ENCODE data around the gene MGST3. TPM values are rescaled to one million over a fixed set of nuclear protein-coding genes. Genes with fewer than 3 reads are reported as not detected.
"Not testable (repeated sequence)": the region's sequence is repeated elsewhere in the genome, so short reads cannot be mapped to it uniquely, and the experiment has no call there.

The MGST3 gene
- total RNA-seq, 1 donor from 2014 or later, result 128 TPM

GRCh38 chr1:165696625-165697100 is 65.6 kb downstream of the MGST3 start:
- no peaks in the 10 kb centered on the region for H3K9me3 Mint-ChIP-seq (ENCODE audit: low read depth)
- peaks cover 6% of the 10 kb centered on the region for H3K27me3 Mint-ChIP-seq
- peak overlapping the region; percentile 96 for H3K4me3 Mint-ChIP-seq (ENCODE audit: low read depth)
- H3K4me1 Mint-ChIP-seq (ENCODE audit: low read depth), result peaks cover 8% of the 10 kb centered on the region
- peaks cover 15% of the 10 kb centered on the region for H3K36me3 Mint-ChIP-seq (ENCODE audit: insufficient read depth)
- no peak overlapping the region for H3K27ac Mint-ChIP-seq
- no peak for TF ChIP-seq CTCF (IDR thresholded peaks at IDR 0.05; ENCODE audit: unreplicated experiment)
- no peak for DNase-seq (ENCODE audit: low spot score, unreplicated experiment)

GRCh38 chr1:165697491-165697880 is 66.5 kb downstream of the MGST3 start:
- peaks cover 6% of the 10 kb centered on the region for H3K27me3 Mint-ChIP-seq
- H3K4me3 Mint-ChIP-seq (ENCODE audit: low read depth), result peak overlapping the region; percentile 96
- no peak for DNase-seq (ENCODE audit: low spot score, unreplicated experiment)
- H3K27ac Mint-ChIP-seq, result peak overlapping the region; percentile 98
- no peak for TF ChIP-seq CTCF (IDR thresholded peaks at IDR 0.05; ENCODE audit: unreplicated experiment)
- H3K36me3 Mint-ChIP-seq (ENCODE audit: insufficient read depth), result peaks cover 7% of the 10 kb centered on the region
- H3K4me1 Mint-ChIP-seq (ENCODE audit: low read depth), result peaks cover 8% of the 10 kb centered on the region
- H3K9me3 Mint-ChIP-seq (ENCODE audit: low read depth), result no peaks in the 10 kb centered on the region

- Mint-ChIP-seq H3K4me1 (ENCODE audit: low read depth) (peaks cover 8% of the 10 kb centered on the region), H3K9me3 (ENCODE audit: low read depth) (no peaks in the 10 kb centered on the region), H3K27ac (peak within 1 kb of the TSS; percentile 98), H3K4me3 (ENCODE audit: low read depth) (peak within 1 kb of the TSS; percentile 96), H3K27me3 (peaks cover 6% of the 10 kb centered on the region), H3K36me3 (ENCODE audit: insufficient read depth) (peaks cover 5% of the 10 kb centered on the region)
- DNase-seq (ENCODE audit: low spot score, unreplicated experiment), result peak; percentile 77
- TF ChIP-seq CTCF (IDR thresholded peaks at IDR 0.05; ENCODE audit: unreplicated experiment), result peak; percentile 58
Observed at GRCh38 chr1:165697881-165698760, 67.1 kb downstream of the MGST3 start, which contains the start of gene ALDH9A1. Gene ALDH9A1 (minus strand): TSS chr1:165698562. CDS start chr1:165698558, 4 bp downstream.

- H3K27ac Mint-ChIP-seq, result peak overlapping the region; percentile 95
Observed at GRCh38 chr1:165698761-165699052, 67.7 kb downstream of the MGST3 start.

GRCh38 chr1:165699577-165699976 is 68.5 kb downstream of the MGST3 start:
- H3K36me3 Mint-ChIP-seq (ENCODE audit: insufficient read depth), result no peaks in the 10 kb centered on the region
- H3K4me1 Mint-ChIP-seq (ENCODE audit: low read depth), result peaks cover 8% of the 10 kb centered on the region
- TF ChIP-seq CTCF (IDR thresholded peaks at IDR 0.05; ENCODE audit: unreplicated experiment), result no peak
- peak overlapping the region; percentile 76 for H3K27ac Mint-ChIP-seq
- DNase-seq (ENCODE audit: low spot score, unreplicated experiment), result no peak
- peaks cover 6% of the 10 kb centered on the region for H3K27me3 Mint-ChIP-seq
- H3K9me3 Mint-ChIP-seq (ENCODE audit: low read depth), result no peaks in the 10 kb centered on the region
- H3K4me3 Mint-ChIP-seq (ENCODE audit: low read depth), result peak overlapping the region; percentile 24

More at GRCh38 chr1:165698761-165699052, 67.7 kb downstream of the MGST3 start:
- no peak for DNase-seq (ENCODE audit: low spot score, unreplicated experiment)
- no peaks in the 10 kb centered on the region for H3K9me3 Mint-ChIP-seq (ENCODE audit: low read depth)
- H3K27me3 Mint-ChIP-seq, result peaks cover 6% of the 10 kb centered on the region
- H3K4me1 Mint-ChIP-seq (ENCODE audit: low read depth), result peaks cover 8% of the 10 kb centered on the region
- H3K36me3 Mint-ChIP-seq (ENCODE audit: insufficient read depth), result peaks cover 1% of the 10 kb centered on the region
- H3K4me3 Mint-ChIP-seq (ENCODE audit: low read depth), result peak overlapping the region; percentile 96
- no peak for TF ChIP-seq CTCF (IDR thresholded peaks at IDR 0.05; ENCODE audit: unreplicated experiment)

- H3K27me3 Mint-ChIP-seq, result peaks cover 13% of the 10 kb centered on the region
- H3K4me1 Mint-ChIP-seq (ENCODE audit: low read depth); H3K9me3 Mint-ChIP-seq (ENCODE audit: low read depth); H3K4me3 Mint-ChIP-seq (ENCODE audit: low read depth); H3K36me3 Mint-ChIP-seq (ENCODE audit: insufficient read depth); H3K27ac Mint-ChIP-seq; DNase-seq (ENCODE audit: low spot score, unreplicated experiment): not testable (repeated sequence)
Observed at GRCh38 chr1:165701922-165702321, 70.9 kb downstream of the MGST3 start.

Data from progenitor cell of endocrine pancreas (in vitro differentiated cells).